MCF 10A (cell line): ENCODE results near the gene SULT4A1. TPM values are rescaled to one million over a fixed set of nuclear protein-coding genes. Genes with fewer than 3 reads are reported as not detected.

Source experiments
- BruUV-seq: library from RNA; stranded (reverse); fragments of 400-500 nt; replicated peaks from 2 replicates; lab custom pipeline; 2021; lab: Mats Ljungman, UMichigan
- CTCF ChIA-PET: fragments of 300-600 bp; sonication (Branson Sonifier 250); formaldehyde crosslinking; extraction: SDS; loops from one replicate; lab custom pipeline; 2021; ENCODE audit warnings: antibody characterized with exemption, inconsistent platforms; lab: Yijun Ruan, JAX
- POLR2A ChIA-PET: fragments of 300-600, 350-650 bp; sonication (Branson Sonifier 250); formaldehyde crosslinking; extraction: SDS; loops from one replicate; lab custom pipeline; 2020; ENCODE audit warnings: antibody characterized with exemption, inconsistent platforms; lab: Yijun Ruan, JAX
- DNase-seq: peaks from one replicate; pipeline ENCODE4 v3.0.0-alpha.2; 2018; ENCODE audit not compliant: unreplicated experiment
- H3K27ac Mint-ChIP-seq: one replicate; pipeline ENCODE4 v1.8.0; 2022; ENCODE audit warnings: mild to moderate bottlenecking, low read depth, mixed read lengths; ENCODE audit not compliant: unreplicated experiment
- H3K27me3 Mint-ChIP-seq: one replicate; pipeline ENCODE4 v1.8.0; 2022; ENCODE audit warnings: mixed read lengths; ENCODE audit not compliant: insufficient read depth, unreplicated experiment
- H3K36me3 Mint-ChIP-seq: one replicate; pipeline ENCODE4 v1.8.0; 2022; ENCODE audit warnings: mild to moderate bottlenecking, moderate library complexity, mixed read lengths; ENCODE audit not compliant: insufficient read depth, unreplicated experiment
- H3K4me1 Mint-ChIP-seq: one replicate; pipeline ENCODE4 v1.8.0; 2022; ENCODE audit warnings: mixed read lengths; ENCODE audit not compliant: insufficient read depth, unreplicated experiment
- H3K4me3 Mint-ChIP-seq: one replicate; pipeline ENCODE4 v1.8.0; 2022; ENCODE audit warnings: mild to moderate bottlenecking, moderate library complexity, mixed read lengths; ENCODE audit not compliant: unreplicated experiment
- H3K9me3 Mint-ChIP-seq: one replicate; pipeline ENCODE4 v1.8.0; 2022; ENCODE audit warnings: mixed read lengths; ENCODE audit not compliant: unreplicated experiment
- intact Hi-C: fragments of 100-400 bp; cut with micrococcal nuclease; formaldehyde crosslinking; loops from 2 replicates; pipeline ENCODE4 v1.14.1; 2022
- total RNA-seq: library from RNA; stranded (reverse); gene quantifications from 2 replicates; pipeline ENCODE4 v1.2.3, GENCODE V29; 2022
- TF ChIP-seq, protein P1 (sequence below): fragments of 200-600 bp; IDR thresholded peaks from one replicate; pipeline ENCODE4 v1.8.0; 2022; ENCODE audit warnings: antibody characterized with exemption, mild to moderate bottlenecking; ENCODE audit not compliant: unreplicated experiment

SULT4A1 gene
- total RNA-seq, 1 experiment from 2014 or later = not detected

DNA sequence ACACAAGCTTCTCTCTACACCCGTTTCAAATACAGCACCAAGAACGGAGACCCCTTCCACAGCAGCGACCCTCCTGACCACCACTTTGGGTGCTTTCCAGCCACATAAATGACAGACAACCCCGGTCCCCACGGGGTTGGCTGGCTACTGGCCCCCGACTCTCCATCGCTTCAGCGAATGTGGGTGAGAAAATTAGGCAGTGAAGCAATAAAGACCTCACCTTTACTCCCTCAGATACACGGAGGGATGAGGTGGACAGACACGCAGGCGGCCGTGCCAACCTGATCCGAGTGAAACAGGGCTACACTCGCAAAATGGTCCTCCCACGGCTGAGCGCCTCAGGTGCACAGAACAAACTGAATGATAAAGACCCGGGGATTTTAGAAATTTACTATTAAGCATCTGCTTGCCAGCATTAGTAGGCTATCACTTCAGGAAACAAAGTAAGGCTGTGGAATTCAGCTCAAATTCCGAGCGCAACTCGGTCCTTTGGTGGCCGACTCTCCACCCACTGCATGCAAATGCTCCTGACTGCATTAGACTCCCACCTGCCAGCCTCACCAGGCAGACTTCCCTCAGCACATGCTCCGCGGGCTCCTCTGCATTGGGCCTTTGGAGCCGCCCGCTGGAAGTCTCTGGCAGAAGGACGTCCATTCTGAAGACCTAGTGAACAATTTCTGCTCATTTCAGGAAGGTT is 37.4 kb downstream of the SULT4A1 start:
- Mint-ChIP-seq H3K27me3 (peaks cover 73% of the 10 kb centered on the region), H3K27ac (no peak overlapping the region), H3K4me1 (no peaks in the 10 kb centered on the region), H3K36me3 (no peaks in the 10 kb centered on the region), H3K9me3 (no peaks in the 10 kb centered on the region), H3K4me3 (no peak overlapping the region)
- DNase-seq = no peak
- intact Hi-C loops = loop anchor here (10.0 kb wide), 2 partner anchors 550 to 800 kb away; no protein-coding TSS in a partner anchor
- ChIA-PET POLR2A (no interaction called here), CTCF (interaction anchor here (0.6 kb wide), 3 partner anchors 158 to 551 kb away, joined by 3 to 4 read pairs (median 3); no protein-coding TSS in a partner anchor)
- no TSS peak for BruUV-seq
- TF ChIP-seq, protein P1, sequence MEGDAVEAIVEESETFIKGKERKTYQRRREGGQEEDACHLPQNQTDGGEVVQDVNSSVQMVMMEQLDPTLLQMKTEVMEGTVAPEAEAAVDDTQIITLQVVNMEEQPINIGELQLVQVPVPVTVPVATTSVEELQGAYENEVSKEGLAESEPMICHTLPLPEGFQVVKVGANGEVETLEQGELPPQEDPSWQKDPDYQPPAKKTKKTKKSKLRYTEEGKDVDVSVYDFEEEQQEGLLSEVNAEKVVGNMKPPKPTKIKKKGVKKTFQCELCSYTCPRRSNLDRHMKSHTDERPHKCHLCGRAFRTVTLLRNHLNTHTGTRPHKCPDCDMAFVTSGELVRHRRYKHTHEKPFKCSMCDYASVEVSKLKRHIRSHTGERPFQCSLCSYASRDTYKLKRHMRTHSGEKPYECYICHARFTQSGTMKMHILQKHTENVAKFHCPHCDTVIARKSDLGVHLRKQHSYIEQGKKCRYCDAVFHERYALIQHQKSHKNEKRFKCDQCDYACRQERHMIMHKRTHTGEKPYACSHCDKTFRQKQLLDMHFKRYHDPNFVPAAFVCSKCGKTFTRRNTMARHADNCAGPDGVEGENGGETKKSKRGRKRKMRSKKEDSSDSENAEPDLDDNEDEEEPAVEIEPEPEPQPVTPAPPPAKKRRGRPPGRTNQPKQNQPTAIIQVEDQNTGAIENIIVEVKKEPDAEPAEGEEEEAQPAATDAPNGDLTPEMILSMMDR = no peak

GRCh38 chr22:43823911-43824665 is 38.2 kb downstream of the SULT4A1 start:
- H3K36me3 Mint-ChIP-seq = no peaks in the 10 kb centered on the region
- H3K27ac Mint-ChIP-seq = no peak overlapping the region
- TF ChIP-seq, protein P1 = no peak

GRCh38 chr22:43823353-43823908 is 38.9 kb downstream of the SULT4A1 start:
- H3K4me3 Mint-ChIP-seq = no peak overlapping the region
- H3K27ac Mint-ChIP-seq = no peak overlapping the region
- TF ChIP-seq, protein P1 = no peak
- ChIA-PET POLR2A (no interaction called here), CTCF (interaction anchor here (0.7 kb wide), 1 partner anchor 51 kb away, joined by 4 read pairs; no protein-coding TSS in a partner anchor)
- no peaks in the 10 kb centered on the region for H3K9me3 Mint-ChIP-seq
- no peaks in the 10 kb centered on the region for H3K4me1 Mint-ChIP-seq
- intact Hi-C loops = loop anchor here (10.0 kb wide), 2 partner anchors 549 to 801 kb away; no protein-coding TSS in a partner anchor
- H3K36me3 Mint-ChIP-seq = no peaks in the 10 kb centered on the region
- H3K27me3 Mint-ChIP-seq = peaks cover 73% of the 10 kb centered on the region
- DNase-seq = peak; percentile 11
- no TSS peak for BruUV-seq

More at GRCh38 chr22:43823911-43824665, 38.2 kb downstream of the SULT4A1 start:
- no peaks in the 10 kb centered on the region for H3K9me3 Mint-ChIP-seq
- DNase-seq = no peak
- intact Hi-C loops = loop anchor here (10.0 kb wide), 2 partner anchors 549 to 801 kb away; no protein-coding TSS in a partner anchor
- CTCF ChIA-PET = no interaction called here
- H3K4me1 Mint-ChIP-seq = no peaks in the 10 kb centered on the region
- POLR2A ChIA-PET = no interaction called here
- H3K4me3 Mint-ChIP-seq = no peak overlapping the region
- H3K27me3 Mint-ChIP-seq = peaks cover 73% of the 10 kb centered on the region
- BruUV-seq = no TSS peak
